Lower leg skin (tissue), 3 donors: Measurements from ENCODE around the gene ZBTB7B.

Experiments used
- POLR2A ChIP-seq, 2 donors: fragments of 450-650 bp; IDR thresholded peaks; one replicate each; pipeline ENCODE4 v1.6.1; 2016 to 2017; ENCODE audit warnings: antibody characterized with exemption in 2 of 2, mild to moderate bottlenecking in 1 of 2, moderate library complexity in 1 of 2
- TF ChIP-seq, protein P1 (sequence below), 3 donors: fragments of 450-650 bp; IDR thresholded peaks; one replicate each; pipeline ENCODE4 v1.5.1; 2016; ENCODE audit warnings: antibody characterized with exemption in 3 of 3, mild to moderate bottlenecking in 3 of 3, moderate library complexity in 2 of 3

DNA sequence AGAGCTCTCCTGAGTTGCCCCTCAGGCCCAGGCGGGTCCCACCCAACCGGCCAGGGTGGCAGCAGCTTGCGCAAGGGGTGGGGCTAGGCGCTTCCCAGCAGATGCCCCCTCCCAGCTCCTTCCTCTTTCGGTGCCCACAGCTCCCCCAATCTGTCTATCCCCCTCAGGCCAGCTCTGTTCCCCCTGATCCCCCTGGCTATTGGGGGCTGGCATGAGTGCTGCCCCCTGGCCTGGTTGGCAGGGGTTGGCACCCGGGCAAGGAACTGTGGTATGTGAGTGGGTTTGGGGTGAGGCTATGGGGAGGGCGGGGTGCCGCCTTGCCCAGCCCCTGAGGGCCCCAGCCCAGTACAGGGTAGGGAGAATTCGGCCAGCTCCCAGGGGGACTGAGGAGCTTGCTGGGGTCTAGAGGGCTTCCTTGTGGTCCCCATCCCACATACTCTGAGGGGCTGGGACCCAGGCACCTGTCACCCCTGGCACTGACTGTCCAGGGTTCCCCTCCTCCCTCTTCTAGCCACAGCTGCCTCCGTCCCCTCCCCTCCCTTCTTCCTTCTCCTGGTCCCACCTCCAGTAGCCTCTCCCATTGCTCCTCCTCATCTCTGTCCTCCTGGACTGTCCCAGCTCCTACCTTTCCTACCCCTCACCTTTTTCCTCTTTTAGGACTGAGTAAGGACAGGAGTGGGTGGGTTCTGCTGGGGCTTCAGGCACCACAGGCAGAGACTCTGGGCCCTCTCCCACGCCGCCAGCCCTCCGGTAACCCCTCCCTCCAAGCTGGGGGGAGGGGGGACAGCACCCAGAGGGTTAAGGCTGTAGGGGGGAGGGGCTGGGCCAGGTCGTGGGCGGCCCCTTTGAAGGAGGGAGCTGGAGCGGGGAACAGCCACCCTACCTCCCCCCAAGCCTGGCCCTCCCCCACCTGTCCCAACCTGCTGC lies 5.7 kb downstream of the ZBTB7B start:
- no peak for TF ChIP-seq POLR2A (IDR thresholded peaks at IDR 0.05)
- TF ChIP-seq, protein P1, sequence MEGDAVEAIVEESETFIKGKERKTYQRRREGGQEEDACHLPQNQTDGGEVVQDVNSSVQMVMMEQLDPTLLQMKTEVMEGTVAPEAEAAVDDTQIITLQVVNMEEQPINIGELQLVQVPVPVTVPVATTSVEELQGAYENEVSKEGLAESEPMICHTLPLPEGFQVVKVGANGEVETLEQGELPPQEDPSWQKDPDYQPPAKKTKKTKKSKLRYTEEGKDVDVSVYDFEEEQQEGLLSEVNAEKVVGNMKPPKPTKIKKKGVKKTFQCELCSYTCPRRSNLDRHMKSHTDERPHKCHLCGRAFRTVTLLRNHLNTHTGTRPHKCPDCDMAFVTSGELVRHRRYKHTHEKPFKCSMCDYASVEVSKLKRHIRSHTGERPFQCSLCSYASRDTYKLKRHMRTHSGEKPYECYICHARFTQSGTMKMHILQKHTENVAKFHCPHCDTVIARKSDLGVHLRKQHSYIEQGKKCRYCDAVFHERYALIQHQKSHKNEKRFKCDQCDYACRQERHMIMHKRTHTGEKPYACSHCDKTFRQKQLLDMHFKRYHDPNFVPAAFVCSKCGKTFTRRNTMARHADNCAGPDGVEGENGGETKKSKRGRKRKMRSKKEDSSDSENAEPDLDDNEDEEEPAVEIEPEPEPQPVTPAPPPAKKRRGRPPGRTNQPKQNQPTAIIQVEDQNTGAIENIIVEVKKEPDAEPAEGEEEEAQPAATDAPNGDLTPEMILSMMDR (IDR thresholded peaks at IDR 0.05), result no peak
